ENCODE measurements around the gene UGGT2.

Gene UGGT2

GRCh38 chr13:95903569-95903968, 149.6 kb downstream of the UGGT2 start:
- TF ChIP-seq, protein P1, sequence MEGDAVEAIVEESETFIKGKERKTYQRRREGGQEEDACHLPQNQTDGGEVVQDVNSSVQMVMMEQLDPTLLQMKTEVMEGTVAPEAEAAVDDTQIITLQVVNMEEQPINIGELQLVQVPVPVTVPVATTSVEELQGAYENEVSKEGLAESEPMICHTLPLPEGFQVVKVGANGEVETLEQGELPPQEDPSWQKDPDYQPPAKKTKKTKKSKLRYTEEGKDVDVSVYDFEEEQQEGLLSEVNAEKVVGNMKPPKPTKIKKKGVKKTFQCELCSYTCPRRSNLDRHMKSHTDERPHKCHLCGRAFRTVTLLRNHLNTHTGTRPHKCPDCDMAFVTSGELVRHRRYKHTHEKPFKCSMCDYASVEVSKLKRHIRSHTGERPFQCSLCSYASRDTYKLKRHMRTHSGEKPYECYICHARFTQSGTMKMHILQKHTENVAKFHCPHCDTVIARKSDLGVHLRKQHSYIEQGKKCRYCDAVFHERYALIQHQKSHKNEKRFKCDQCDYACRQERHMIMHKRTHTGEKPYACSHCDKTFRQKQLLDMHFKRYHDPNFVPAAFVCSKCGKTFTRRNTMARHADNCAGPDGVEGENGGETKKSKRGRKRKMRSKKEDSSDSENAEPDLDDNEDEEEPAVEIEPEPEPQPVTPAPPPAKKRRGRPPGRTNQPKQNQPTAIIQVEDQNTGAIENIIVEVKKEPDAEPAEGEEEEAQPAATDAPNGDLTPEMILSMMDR (IDR thresholded peaks at IDR 0.05; ENCODE audit: low read depth, low read length, poor library complexity, severe bottlenecking), result no peak
- Histone ChIP-seq H3K4me1 (ENCODE audit: control insufficient read depth, low read length) (no peaks in the 10 kb centered on the region), H3K27ac (ENCODE audit: low read depth, low read length) (no peak overlapping the region), H3K4me3 (ENCODE audit: low read length) (no peak overlapping the region), H4K20me1 (ENCODE audit: control insufficient read depth, insufficient read depth, low read depth, low read length) (no peaks in the 10 kb centered on the region), H3K27me3 (ENCODE audit: control insufficient read depth, low read length) (no peaks in the 10 kb centered on the region), H3K4me2 (ENCODE audit: low read length) (no peak overlapping the region), H3F3A (ENCODE audit: control insufficient read depth, insufficient read depth) (no peaks in the 10 kb centered on the region; the same call in 1 of the 2 replicates), H3K9me2 (replicated peaks; ENCODE audit: control insufficient read depth, low read length) (no peaks in the 10 kb centered on the region), H3K79me2 (ENCODE audit: control insufficient read depth, low read length) (no peaks in the 10 kb centered on the region), H3K9me3 (ENCODE audit: control insufficient read depth, insufficient read depth, low read length) (peaks cover 3% of the 10 kb centered on the region; the same call in 1 of the 2 replicates), H3K36me3 (ENCODE audit: control insufficient read depth, low read length) (peaks cover 3% of the 10 kb centered on the region; the same call in 1 of the 2 replicates)

- no peaks in the 10 kb centered on the region for H3K79me2 ChIP-seq (ENCODE audit: control insufficient read depth, low read length)
Measured at GRCh38 chr13:95902741-95903140, 150.5 kb downstream of the UGGT2 start.

GRCh38 chr13:95898256-95898655, 154.9 kb downstream of the UGGT2 start:
- Histone ChIP-seq H3K9me2 (replicated peaks; ENCODE audit: control insufficient read depth, low read length) (no peaks in the 10 kb centered on the region), H4K20me1 (ENCODE audit: control insufficient read depth, insufficient read depth, low read depth, low read length) (no peaks in the 10 kb centered on the region), H3K9me3 (ENCODE audit: control insufficient read depth, insufficient read depth, low read length) (no peaks in the 10 kb centered on the region), H3K4me3 (ENCODE audit: low read length) (no peak overlapping the region), H3K27me3 (ENCODE audit: control insufficient read depth, low read length) (no peaks in the 10 kb centered on the region), H3K36me3 (ENCODE audit: control insufficient read depth, low read length) (no peaks in the 10 kb centered on the region), H3K27ac (ENCODE audit: low read depth, low read length) (no peak overlapping the region), H3K4me1 (ENCODE audit: control insufficient read depth, low read length) (no peaks in the 10 kb centered on the region), H3F3A (ENCODE audit: control insufficient read depth, insufficient read depth) (no peaks in the 10 kb centered on the region; the same call in 1 of the 2 replicates), H3K79me2 (ENCODE audit: control insufficient read depth, low read length) (no peaks in the 10 kb centered on the region), H3K4me2 (ENCODE audit: low read length) (no peak overlapping the region)
- no peak for TF ChIP-seq EZH2phosphoT487 (IDR thresholded peaks at IDR 0.05; ENCODE audit: borderline replicate concordance, low read length)
- TF ChIP-seq, protein P1 (IDR thresholded peaks at IDR 0.05; ENCODE audit: low read depth, low read length, poor library complexity, severe bottlenecking), result no peak

More at GRCh38 chr13:95902741-95903140, 150.5 kb downstream of the UGGT2 start:
- Histone ChIP-seq H3K4me3 (ENCODE audit: low read length) (no peak overlapping the region), H3K4me1 (ENCODE audit: control insufficient read depth, low read length) (no peaks in the 10 kb centered on the region), H4K20me1 (ENCODE audit: control insufficient read depth, insufficient read depth, low read depth, low read length) (no peaks in the 10 kb centered on the region), H3K27ac (ENCODE audit: low read depth, low read length) (no peak overlapping the region), H3K4me2 (ENCODE audit: low read length) (no peak overlapping the region), H3K27me3 (ENCODE audit: control insufficient read depth, low read length) (no peaks in the 10 kb centered on the region), H3K9me3 (ENCODE audit: control insufficient read depth, insufficient read depth, low read length) (peaks cover 3% of the 10 kb centered on the region; the same call in 1 of the 2 replicates), H3K9me2 (replicated peaks; ENCODE audit: control insufficient read depth, low read length) (no peaks in the 10 kb centered on the region), H3K36me3 (ENCODE audit: control insufficient read depth, low read length) (peaks cover 3% of the 10 kb centered on the region; the same call in 1 of the 2 replicates), H3F3A (ENCODE audit: control insufficient read depth, insufficient read depth) (no peaks in the 10 kb centered on the region; the same call in 1 of the 2 replicates)
- TF ChIP-seq, protein P1 (IDR thresholded peaks at IDR 0.05; ENCODE audit: low read depth, low read length, poor library complexity, severe bottlenecking), result no peak
- TF ChIP-seq EZH2phosphoT487 (IDR thresholded peaks at IDR 0.05; ENCODE audit: borderline replicate concordance, low read length), result no peak

All from DOHH2 (cell line).